Trophoblast cell (in vitro differentiated cells and primary cell): ENCODE data around the gene SMIM11.
"Not testable (repeated sequence)": the region's sequence is repeated elsewhere in the genome, so short reads cannot be mapped to it uniquely, and the experiment has no call there.

Source experiments
- DNase-seq, 2 donors: peaks; one replicate each; pipeline ENCODE4 v3.0.0-alpha.2; 2016
- H2AFZ ChIP-seq: 2 replicates; pipeline ENCODE4 v1.6.1; 2013; ENCODE audit warnings: low read length, moderate library complexity, mild to moderate bottlenecking; ENCODE audit not compliant: insufficient read depth, poor library complexity
- H2AK5ac ChIP-seq: 2 replicates; pipeline ENCODE4 v1.6.1; 2013; ENCODE audit warnings: mild to moderate bottlenecking, low read length
- H2BK120ac ChIP-seq: 2 replicates; pipeline ENCODE4 v1.6.1; 2013; ENCODE audit warnings: low read length, mild to moderate bottlenecking, moderate library complexity; ENCODE audit not compliant: insufficient read depth, poor library complexity
- H2BK12ac ChIP-seq: 2 replicates; pipeline ENCODE4 v1.6.1; 2013; ENCODE audit warnings: mild to moderate bottlenecking, low read length, moderate library complexity
- H2BK5ac ChIP-seq: 2 replicates; pipeline ENCODE4 v1.6.1; 2013; ENCODE audit warnings: low read length, low read depth, moderate library complexity, mild to moderate bottlenecking; ENCODE audit not compliant: poor library complexity
- H3K14ac ChIP-seq: 2 replicates; pipeline ENCODE4 v1.6.1; 2013; ENCODE audit warnings: mild to moderate bottlenecking, low read length
- H3K18ac ChIP-seq: 2 replicates; pipeline ENCODE4 v1.6.1; 2013; ENCODE audit warnings: mild to moderate bottlenecking, low read length
- H3K23ac ChIP-seq: 2 replicates; pipeline ENCODE4 v1.6.1; 2013; ENCODE audit warnings: low read length
- H3K27ac ChIP-seq: 2 replicates; pipeline ENCODE4 v1.5.1; 2013; ENCODE audit warnings: low read depth, mild to moderate bottlenecking, inconsistent platforms, low read length, moderate library complexity
- H3K27me3 ChIP-seq: 2 replicates; pipeline ENCODE4 v1.6.1; 2013; ENCODE audit warnings: inconsistent platforms, mild to moderate bottlenecking, low read length, moderate library complexity; ENCODE audit not compliant: insufficient read depth
- H3K36me3 ChIP-seq, 2 experiments: 1 replicate in 1 of 2; 2 replicates in 1 of 2; pipeline ENCODE4 v1.6.1; 2013; ENCODE audit warnings: low read length in 2 of 2, mild to moderate bottlenecking in 2 of 2, moderate library complexity in 1 of 2; ENCODE audit not compliant: insufficient read depth in 2 of 2, control insufficient read depth in 1 of 2
- H3K4ac ChIP-seq: 2 replicates; pipeline ENCODE4 v1.6.1; 2013; ENCODE audit warnings: low read depth, mild to moderate bottlenecking, low read length, moderate library complexity
- H3K4me1 ChIP-seq, 2 experiments: 1 replicate in 1 of 2; 2 replicates in 1 of 2; pipeline ENCODE4 v1.6.1; 2013; ENCODE audit warnings: low read length in 2 of 2, mild to moderate bottlenecking in 2 of 2, moderate library complexity in 1 of 2; ENCODE audit not compliant: insufficient read depth in 2 of 2, control insufficient read depth in 1 of 2
- H3K4me2 ChIP-seq: 2 replicates; pipeline ENCODE4 v1.6.1; 2013; ENCODE audit warnings: inconsistent platforms, mild to moderate bottlenecking, low read length, moderate library complexity
- H3K4me3 ChIP-seq: 2 replicates; pipeline ENCODE4 v1.5.1; 2013; ENCODE audit warnings: mild to moderate bottlenecking, low read depth, low read length, inconsistent platforms
- H3K79me1 ChIP-seq: one replicate; pipeline ENCODE4 v1.6.1; 2013; ENCODE audit warnings: low read length
- H3K79me2 ChIP-seq: 2 replicates; pipeline ENCODE4 v1.6.1; 2013; ENCODE audit warnings: low read length, mild to moderate bottlenecking; ENCODE audit not compliant: control insufficient read depth, insufficient read depth, poor library complexity
- H3K9ac ChIP-seq: 2 replicates; pipeline ENCODE4 v1.6.1; 2013; ENCODE audit warnings: mild to moderate bottlenecking, low read length
- H3K9me3 ChIP-seq: 2 replicates; pipeline ENCODE4 v1.6.1; 2013; ENCODE audit warnings: low read depth, mild to moderate bottlenecking, control low read depth, inconsistent platforms, low read length; ENCODE audit not compliant: insufficient read depth
- H4K12ac ChIP-seq: 2 replicates; pipeline ENCODE4 v1.6.1; 2013; ENCODE audit warnings: low read depth, mild to moderate bottlenecking, low read length, moderate library complexity
- H4K8ac ChIP-seq: 2 replicates; pipeline ENCODE4 v1.6.1; 2013; ENCODE audit warnings: low read depth, mild to moderate bottlenecking, low read length, moderate library complexity
- H4K91ac ChIP-seq: one replicate; pipeline ENCODE4 v1.6.1; 2013; ENCODE audit warnings: low read depth, mild to moderate bottlenecking, low read length, moderate library complexity
- WGBS: extraction: QIAGEN DNeasy Blood & Tissue Kit; methylation state at CpG from one replicate; pipeline ENCODE4 v1.1.7; 2013; ENCODE audit warnings: missing lambda C conversion rate; ENCODE audit not compliant: insufficient read length, insufficient coverage; ENCODE audit errors: extremely low coverage; 5-methylcytosine and 5-hydroxymethylcytosine counted together

SMIM11 gene

GRCh38 chr21:34417448-34418077 lies 42.3 kb downstream of the SMIM11 start:
- not testable (repeated sequence) for H3K4ac ChIP-seq, H3K14ac ChIP-seq, H3K9me3 ChIP-seq, H3K9ac ChIP-seq, H2BK120ac ChIP-seq, H3K4me1 ChIP-seq, H3K4me3 ChIP-seq, H3K27ac ChIP-seq, H3K36me3 ChIP-seq, H2BK5ac ChIP-seq, H3K4me2 ChIP-seq, H2AK5ac ChIP-seq, DNase-seq, H4K8ac ChIP-seq, H3K79me1 ChIP-seq, H3K18ac ChIP-seq, H2AFZ ChIP-seq, H3K79me2 ChIP-seq, H3K27me3 ChIP-seq, H4K91ac ChIP-seq, H2BK12ac ChIP-seq, H4K12ac ChIP-seq, H3K23ac ChIP-seq
- no CpG with 5 or more reads among the region's 5 CpGs for WGBS

- H4K12ac ChIP-seq, DNase-seq, H3K18ac ChIP-seq, H4K91ac ChIP-seq, H2AK5ac ChIP-seq, H3K14ac ChIP-seq, H3K27ac ChIP-seq, H3K36me3 ChIP-seq, H3K27me3 ChIP-seq, H3K4me1 ChIP-seq, H4K8ac ChIP-seq, H3K4ac ChIP-seq, H3K9me3 ChIP-seq, H3K4me2 ChIP-seq, H2BK12ac ChIP-seq, H2BK120ac ChIP-seq, H3K79me1 ChIP-seq, H3K23ac ChIP-seq, H3K79me2 ChIP-seq, H3K4me3 ChIP-seq, H2AFZ ChIP-seq, H2BK5ac ChIP-seq, H3K9ac ChIP-seq: not testable (repeated sequence)
- no CpG with 5 or more reads among the region's 4 CpGs for WGBS
Observed at GRCh38 chr21:34423805-34424204, 48.5 kb downstream of the SMIM11 start, which contains the start of gene SMIM34. Gene SMIM34 (minus strand): TSS chr21:34423951. CDS start chr21:34423839, 112 bp downstream.

- not testable (repeated sequence) for H2BK12ac ChIP-seq, H3K4me2 ChIP-seq, H3K79me1 ChIP-seq, H3K4me3 ChIP-seq, H3K27ac ChIP-seq, H3K4me1 ChIP-seq, H3K18ac ChIP-seq, H4K12ac ChIP-seq, H3K9me3 ChIP-seq, H4K91ac ChIP-seq, H3K23ac ChIP-seq, H2AK5ac ChIP-seq, H3K79me2 ChIP-seq, H2BK5ac ChIP-seq, H3K36me3 ChIP-seq, H4K8ac ChIP-seq, H3K4ac ChIP-seq, H3K27me3 ChIP-seq, H2AFZ ChIP-seq, DNase-seq, H2BK120ac ChIP-seq, H3K9ac ChIP-seq, H3K14ac ChIP-seq
- WGBS = no CpG with 5 or more reads among the region's 8 CpGs
Observed at GRCh38 chr21:34427339-34427738, 52.0 kb downstream of the SMIM11 start.

- not testable (repeated sequence) for H3K4me3 ChIP-seq, DNase-seq, H3K14ac ChIP-seq, H3K4me1 ChIP-seq, H3K9me3 ChIP-seq, H3K79me1 ChIP-seq, H3K4ac ChIP-seq, H2AFZ ChIP-seq, H3K27ac ChIP-seq, H4K8ac ChIP-seq, H3K4me2 ChIP-seq, H3K36me3 ChIP-seq, H2BK12ac ChIP-seq, H3K18ac ChIP-seq, H3K79me2 ChIP-seq, H2AK5ac ChIP-seq, H3K23ac ChIP-seq, H4K12ac ChIP-seq, H2BK120ac ChIP-seq, H3K27me3 ChIP-seq, H4K91ac ChIP-seq, H3K9ac ChIP-seq, H2BK5ac ChIP-seq
- WGBS = no CpG with 5 or more reads among the region's 6 CpGs
Observed at GRCh38 chr21:34428441-34428840, 53.1 kb downstream of the SMIM11 start.
